Measurements from ENCODE around the gene CYYR1. TPM values are rescaled to one million over a fixed set of nuclear protein-coding genes. Genes with fewer than 3 reads are reported as not detected.

The CYYR1 gene
- under 1 TPM in 2 of 3 donors, not detected in 1; 0.08 to 0.18 TPM for total RNA-seq

- Mint-ChIP-seq H3K9me3 (peaks cover 9% of the 10 kb centered on the region), H3K4me1 (ENCODE audit: low read depth) (peaks cover 2% of the 10 kb centered on the region), H3K27me3 (ENCODE audit: low read depth) (peaks cover 13% of the 10 kb centered on the region), H3K4me3 (no peak within 1 kb of the TSS), H3K36me3 (ENCODE audit: insufficient read depth) (no peaks in the 10 kb centered on the region)
- ATAC-seq (peak in 1 of 2 donors; percentile 27), DNase-seq (no peak)
Measured at GRCh38 chr21:26572702-26573381, at the start of gene CYYR1. Gene CYYR1 (minus strand): TSS chr21:26573286. CDS start chr21:26572940, 346 bp downstream.

- Mint-ChIP-seq H3K36me3 (ENCODE audit: insufficient read depth) (no peaks in the 10 kb centered on the region), H3K9me3 (no peaks in the 10 kb centered on the region), H3K27me3 (ENCODE audit: low read depth) (no peaks in the 10 kb centered on the region), H3K4me1 (ENCODE audit: low read depth) (no peaks in the 10 kb centered on the region), H3K4me3 (no peak overlapping the region)
- ATAC-seq = no peak
- no peak for DNase-seq
Measured at GRCh38 chr21:26617176-26617575, 44.1 kb upstream of the CYYR1 start.

- no peak for DNase-seq
- Mint-ChIP-seq H3K4me1 (ENCODE audit: low read depth) (no peaks in the 10 kb centered on the region), H3K4me3 (no peak overlapping the region), H3K9me3 (no peaks in the 10 kb centered on the region), H3K36me3 (ENCODE audit: insufficient read depth) (no peaks in the 10 kb centered on the region), H3K27me3 (ENCODE audit: low read depth) (peaks cover 3% of the 10 kb centered on the region)
- no peak for ATAC-seq
Measured at GRCh38 chr21:26614251-26614650, 41.2 kb upstream of the CYYR1 start.

- no peak for DNase-seq
- H3K4me3 Mint-ChIP-seq = no peak overlapping the region
- H3K9me3 Mint-ChIP-seq = no peaks in the 10 kb centered on the region
- H3K36me3 Mint-ChIP-seq (ENCODE audit: insufficient read depth) = no peaks in the 10 kb centered on the region
- no peak for ATAC-seq
- H3K27me3 Mint-ChIP-seq (ENCODE audit: low read depth) = no peaks in the 10 kb centered on the region
- no peaks in the 10 kb centered on the region for H3K4me1 Mint-ChIP-seq (ENCODE audit: low read depth)
Measured at GRCh38 chr21:26599261-26599660, 26.2 kb upstream of the CYYR1 start.

GRCh38 chr21:26597981-26598380, 24.9 kb upstream of the CYYR1 start:
- ATAC-seq (no peak), DNase-seq (no peak)
- Mint-ChIP-seq H3K27me3 (ENCODE audit: low read depth) (no peaks in the 10 kb centered on the region), H3K9me3 (no peaks in the 10 kb centered on the region), H3K36me3 (ENCODE audit: insufficient read depth) (no peaks in the 10 kb centered on the region), H3K4me1 (ENCODE audit: low read depth) (no peaks in the 10 kb centered on the region), H3K4me3 (no peak overlapping the region)

- ATAC-seq (no peak), DNase-seq (no peak)
- H3K9me3 Mint-ChIP-seq = no peaks in the 10 kb centered on the region
- peaks cover 2% of the 10 kb centered on the region for H3K27me3 Mint-ChIP-seq (ENCODE audit: low read depth)
- H3K4me3 Mint-ChIP-seq = no peak overlapping the region
- no peaks in the 10 kb centered on the region for H3K36me3 Mint-ChIP-seq (ENCODE audit: insufficient read depth)
- no peaks in the 10 kb centered on the region for H3K4me1 Mint-ChIP-seq (ENCODE audit: low read depth)
Measured at GRCh38 chr21:26597031-26597430, 23.9 kb upstream of the CYYR1 start.

GRCh38 chr21:26595971-26596370, 22.9 kb upstream of the CYYR1 start:
- no peak for DNase-seq
- H3K9me3 Mint-ChIP-seq = no peaks in the 10 kb centered on the region
- no peak overlapping the region for H3K4me3 Mint-ChIP-seq
- no peaks in the 10 kb centered on the region for H3K36me3 Mint-ChIP-seq (ENCODE audit: insufficient read depth)
- H3K27me3 Mint-ChIP-seq (ENCODE audit: low read depth) = peaks cover 2% of the 10 kb centered on the region
- ATAC-seq = no peak
- no peaks in the 10 kb centered on the region for H3K4me1 Mint-ChIP-seq (ENCODE audit: low read depth)

- Mint-ChIP-seq H3K36me3 (ENCODE audit: insufficient read depth) (no peaks in the 10 kb centered on the region), H3K27me3 (ENCODE audit: low read depth) (peaks cover 2% of the 10 kb centered on the region), H3K9me3 (no peaks in the 10 kb centered on the region), H3K4me3 (no peak overlapping the region), H3K4me1 (ENCODE audit: low read depth) (no peaks in the 10 kb centered on the region)
- ATAC-seq = no peak
- DNase-seq = no peak
Measured at GRCh38 chr21:26593800-26594199, 20.7 kb upstream of the CYYR1 start.

GRCh38 chr21:26591543-26591942, 18.5 kb upstream of the CYYR1 start:
- Mint-ChIP-seq H3K9me3 (no peaks in the 10 kb centered on the region), H3K4me3 (no peak overlapping the region), H3K27me3 (ENCODE audit: low read depth) (peaks cover 2% of the 10 kb centered on the region), H3K36me3 (ENCODE audit: insufficient read depth) (no peaks in the 10 kb centered on the region), H3K4me1 (ENCODE audit: low read depth) (no peaks in the 10 kb centered on the region)
- ATAC-seq (no peak), DNase-seq (no peak)

- Mint-ChIP-seq H3K4me3 (no peak overlapping the region), H3K9me3 (peaks cover 3% of the 10 kb centered on the region), H3K36me3 (ENCODE audit: insufficient read depth) (no peaks in the 10 kb centered on the region), H3K27me3 (ENCODE audit: low read depth) (peaks cover 2% of the 10 kb centered on the region), H3K4me1 (ENCODE audit: low read depth) (no peaks in the 10 kb centered on the region)
- DNase-seq = no peak
- no peak for ATAC-seq
Measured at GRCh38 chr21:26588446-26588845, 15.4 kb upstream of the CYYR1 start.

- H3K4me1 Mint-ChIP-seq (ENCODE audit: low read depth) = no peaks in the 10 kb centered on the region
- H3K36me3 Mint-ChIP-seq (ENCODE audit: insufficient read depth) = no peaks in the 10 kb centered on the region
- DNase-seq (no peak), ATAC-seq (no peak)
- H3K4me3 Mint-ChIP-seq = no peak overlapping the region
- peaks cover 1% of the 10 kb centered on the region for H3K27me3 Mint-ChIP-seq (ENCODE audit: low read depth)
- H3K9me3 Mint-ChIP-seq = peaks cover 4% of the 10 kb centered on the region
Measured at GRCh38 chr21:26587736-26588201, 14.7 kb upstream of the CYYR1 start.

GRCh38 chr21:26583769-26584168, 10.7 kb upstream of the CYYR1 start:
- Mint-ChIP-seq H3K27me3 (ENCODE audit: low read depth) (no peaks in the 10 kb centered on the region), H3K4me1 (ENCODE audit: low read depth) (no peaks in the 10 kb centered on the region), H3K4me3 (no peak overlapping the region), H3K9me3 (peaks cover 17% of the 10 kb centered on the region), H3K36me3 (ENCODE audit: insufficient read depth) (no peaks in the 10 kb centered on the region)
- ATAC-seq (no peak), DNase-seq (no peak)

- Mint-ChIP-seq H3K36me3 (ENCODE audit: insufficient read depth) (no peaks in the 10 kb centered on the region), H3K4me3 (no peak overlapping the region), H3K9me3 (peaks cover 17% of the 10 kb centered on the region), H3K4me1 (ENCODE audit: low read depth) (no peaks in the 10 kb centered on the region), H3K27me3 (ENCODE audit: low read depth) (no peaks in the 10 kb centered on the region)
- no peak for ATAC-seq
- DNase-seq = no peak
Measured at GRCh38 chr21:26581818-26582217, 8.7 kb upstream of the CYYR1 start.

GRCh38 chr21:26572076-26572701, 897 bp downstream of the CYYR1 start:
- H3K27me3 Mint-ChIP-seq (ENCODE audit: low read depth) = peaks cover 13% of the 10 kb centered on the region
- H3K4me3 Mint-ChIP-seq = no peak overlapping the region
- ATAC-seq (no peak), DNase-seq (no peak)
- H3K9me3 Mint-ChIP-seq = peaks cover 9% of the 10 kb centered on the region
- H3K36me3 Mint-ChIP-seq (ENCODE audit: insufficient read depth) = no peaks in the 10 kb centered on the region
- peaks cover 2% of the 10 kb centered on the region for H3K4me1 Mint-ChIP-seq (ENCODE audit: low read depth)

GRCh38 chr21:26570203-26570602, 2.9 kb downstream of the CYYR1 start:
- Mint-ChIP-seq H3K4me1 (ENCODE audit: low read depth) (peaks cover 2% of the 10 kb centered on the region), H3K27me3 (ENCODE audit: low read depth) (peaks cover 13% of the 10 kb centered on the region), H3K36me3 (ENCODE audit: insufficient read depth) (no peaks in the 10 kb centered on the region), H3K4me3 (no peak overlapping the region), H3K9me3 (peaks cover 9% of the 10 kb centered on the region)
- no peak for ATAC-seq
- DNase-seq = no peak
